NCI-H2107 (cell line): ENCODE data around the gene DNAJB1.
"Not testable (repeated sequence)": the region's sequence is repeated elsewhere in the genome, so short reads cannot be mapped to it uniquely, and the experiment has no call there.

Experiments used
- DNase-seq: peaks from one replicate; lab custom pipeline; 2025; lab: John Stamatoyannopoulos, UW

The DNAJB1 gene

GRCh38 chr19:14519860-14520407 is 1.7 kb upstream of the DNAJB1 start:
- no peak for DNase-seq

- DNase-seq, result no peak
Measured at GRCh38 chr19:14519245-14519859, 1.2 kb upstream of the DNAJB1 start.

GRCh38 chr19:14517446-14517839 is 754 bp downstream of the DNAJB1 start:
- DNase-seq, result no peak

GRCh38 chr19:14516746-14517438 is 1.3 kb downstream of the DNAJB1 start:
- DNase-seq, result no peak

GRCh38 chr19:14516048-14516534 is 2.1 kb downstream of the DNAJB1 start:
- no peak for DNase-seq

GRCh38 chr19:14515501-14516047 is 2.6 kb downstream of the DNAJB1 start:
- no peak for DNase-seq

GRCh38 chr19:14514215-14514863 is 3.9 kb downstream of the DNAJB1 start:
- DNase-seq, result no peak

GRCh38 chr19:14512406-14512961 is 5.7 kb downstream of the DNAJB1 start:
- no peak for DNase-seq

- no peak for DNase-seq
Measured at GRCh38 chr19:14511229-14511593, 7.0 kb downstream of the DNAJB1 start.

- DNase-seq, result no peak
Measured at GRCh38 chr19:14510311-14511228, 7.6 kb downstream of the DNAJB1 start.

- no peak for DNase-seq
Measured at GRCh38 chr19:14507704-14508542, 10.3 kb downstream of the DNAJB1 start.

- no peak for DNase-seq
Measured at GRCh38 chr19:14505488-14506239, 12.5 kb downstream of the DNAJB1 start.

- not testable (repeated sequence) for DNase-seq
Measured at GRCh38 chr19:14504575-14504974, 13.6 kb downstream of the DNAJB1 start.

GRCh38 chr19:14503285-14503684 is 14.9 kb downstream of the DNAJB1 start:
- DNase-seq, result no peak

- DNase-seq, result no peak
Measured at GRCh38 chr19:14502334-14503092, 15.7 kb downstream of the DNAJB1 start.

- DNase-seq, result no peak
Measured at GRCh38 chr19:14497228-14497921, 20.8 kb downstream of the DNAJB1 start.

- no peak for DNase-seq
Measured at GRCh38 chr19:14496834-14497227, 21.4 kb downstream of the DNAJB1 start.
